ENCODE data around the gene SLC35F3.

The SLC35F3 gene

GRCh38 chr1:233972951-233973635 lies 68.6 kb downstream of the SLC35F3 start:
- no peak for DNase-seq (ENCODE audit: low read depth)

GRCh38 chr1:233975486-233975885 lies 71.0 kb downstream of the SLC35F3 start:
- DNase-seq (ENCODE audit: low read depth), result no peak

DNA sequence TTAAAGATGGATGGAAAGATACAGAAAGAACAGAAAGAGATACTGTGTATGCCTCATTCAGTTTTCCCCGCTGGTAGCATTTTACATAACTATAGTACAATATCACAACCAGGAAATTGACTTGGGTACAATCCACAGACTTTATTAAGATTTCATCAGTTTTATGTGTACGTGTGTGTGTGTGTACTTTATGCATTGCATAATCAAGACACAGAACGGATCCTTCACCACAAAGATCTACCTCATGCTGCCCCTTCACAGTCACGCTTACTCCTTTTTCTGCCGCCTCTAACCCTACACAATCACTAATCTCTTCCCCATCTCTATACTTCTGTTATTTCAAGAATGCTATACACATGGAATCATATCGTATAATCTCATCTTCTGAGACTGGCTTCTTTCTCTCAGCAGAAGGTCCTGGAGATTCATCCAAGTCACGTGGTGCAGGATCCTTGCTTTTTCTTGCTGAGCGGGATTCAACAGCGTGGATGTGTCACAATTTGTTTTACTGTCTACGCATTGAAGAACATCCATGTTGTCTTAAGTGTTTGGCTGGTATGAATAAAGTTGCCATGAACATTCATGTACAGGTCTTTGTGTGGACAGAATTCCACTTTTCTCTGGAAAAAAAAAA lies 76.7 kb downstream of the SLC35F3 start:
- no peak for DNase-seq (ENCODE audit: low read depth)

- DNase-seq (ENCODE audit: low read depth), result no peak
Measured at GRCh38 chr1:233982827-233983518, 78.5 kb downstream of the SLC35F3 start.

- no peak for DNase-seq (ENCODE audit: low read depth)
Measured at GRCh38 chr1:233983811-233984210, 79.3 kb downstream of the SLC35F3 start.

GRCh38 chr1:233988963-233989696 lies 84.7 kb downstream of the SLC35F3 start:
- DNase-seq (ENCODE audit: low read depth), result no peak

DNA sequence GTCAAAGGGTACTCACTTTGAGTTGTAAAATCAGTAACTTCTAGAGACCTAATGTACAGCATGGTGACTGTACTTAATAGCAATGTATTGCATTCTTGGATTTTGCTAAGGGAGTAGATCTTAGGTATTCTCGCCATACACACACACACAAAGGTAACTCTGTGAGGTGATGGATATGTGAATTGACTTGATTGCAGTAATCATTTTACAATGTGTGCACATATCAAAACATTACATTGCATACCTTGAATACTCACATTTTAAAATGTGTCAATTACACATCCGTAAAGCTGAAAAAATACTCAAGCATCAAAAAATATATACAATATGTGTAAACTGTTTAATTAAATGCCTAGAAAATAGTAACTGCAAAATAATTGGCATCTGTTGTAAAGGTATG lies 86.0 kb downstream of the SLC35F3 start:
- DNase-seq (ENCODE audit: low read depth), result no peak

DNA sequence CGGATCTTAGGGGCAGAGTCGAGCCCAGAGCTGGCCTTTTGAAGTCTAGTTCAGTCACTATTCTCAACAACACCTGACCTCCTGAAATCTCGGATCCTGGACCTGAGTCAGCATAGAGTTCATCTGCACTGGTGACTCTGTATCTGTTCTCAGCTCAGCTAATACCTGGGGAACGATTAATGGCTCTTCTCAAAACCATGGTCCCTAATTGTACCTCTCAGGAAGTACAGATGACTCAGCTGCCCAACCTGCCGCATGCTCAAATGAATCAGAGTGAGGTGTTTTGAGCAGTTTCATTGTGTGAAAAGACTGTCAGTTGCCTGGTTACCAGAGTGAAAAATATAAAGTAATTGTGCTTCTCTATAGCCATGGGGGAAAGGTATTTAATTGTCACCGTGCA lies 89.2 kb downstream of the SLC35F3 start:
- DNase-seq (ENCODE audit: low read depth), result no peak

- no peak for DNase-seq (ENCODE audit: low read depth)
Measured at GRCh38 chr1:233994112-233994511, 89.6 kb downstream of the SLC35F3 start.

DNA sequence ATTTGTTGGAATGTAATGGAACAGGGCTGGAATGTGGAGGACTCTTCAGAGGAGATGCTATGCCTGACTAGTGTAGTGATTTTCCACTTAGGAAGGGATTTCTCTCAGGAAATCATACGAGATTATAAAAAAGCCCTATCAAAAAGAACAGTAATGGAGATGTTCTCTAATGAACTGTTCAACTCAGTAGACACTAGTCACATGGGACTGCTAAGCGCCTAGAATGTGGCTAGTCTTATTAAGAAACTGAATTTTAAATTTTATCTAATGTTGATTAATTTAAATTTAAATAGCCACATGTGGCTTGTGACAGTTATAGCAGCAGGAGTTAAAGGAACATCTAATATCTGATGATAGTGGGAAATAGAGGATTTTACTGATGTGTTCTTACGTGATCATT lies 94.0 kb downstream of the SLC35F3 start:
- DNase-seq (ENCODE audit: low read depth), result no peak

- DNase-seq (ENCODE audit: low read depth), result no peak
Measured at GRCh38 chr1:233998891-233999290, 94.4 kb downstream of the SLC35F3 start.

DNA sequence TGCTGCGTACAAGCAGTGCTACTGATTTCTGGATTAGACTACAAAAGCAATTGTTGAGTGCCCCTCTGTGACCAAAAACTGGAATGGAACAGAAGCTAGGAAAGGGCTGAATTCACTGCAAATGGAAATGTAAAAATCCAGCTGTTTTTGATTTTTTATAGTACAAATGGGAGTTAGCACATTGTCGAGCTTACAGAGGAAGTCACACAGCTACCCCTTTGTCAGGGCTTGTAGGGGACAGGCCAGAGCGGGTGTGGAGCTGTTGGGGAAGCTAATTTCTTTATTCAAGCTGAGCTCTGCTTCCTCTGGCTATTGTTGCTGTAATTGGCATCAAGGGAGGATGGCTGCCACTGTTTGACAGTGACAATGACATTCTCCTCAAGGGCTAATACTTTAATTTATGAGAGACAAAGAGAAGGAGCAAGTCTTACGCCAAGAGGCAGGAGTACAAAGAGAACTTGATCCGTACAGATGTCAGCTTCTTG lies 96.1 kb downstream of the SLC35F3 start:
- no peak for DNase-seq (ENCODE audit: low read depth)

DNA sequence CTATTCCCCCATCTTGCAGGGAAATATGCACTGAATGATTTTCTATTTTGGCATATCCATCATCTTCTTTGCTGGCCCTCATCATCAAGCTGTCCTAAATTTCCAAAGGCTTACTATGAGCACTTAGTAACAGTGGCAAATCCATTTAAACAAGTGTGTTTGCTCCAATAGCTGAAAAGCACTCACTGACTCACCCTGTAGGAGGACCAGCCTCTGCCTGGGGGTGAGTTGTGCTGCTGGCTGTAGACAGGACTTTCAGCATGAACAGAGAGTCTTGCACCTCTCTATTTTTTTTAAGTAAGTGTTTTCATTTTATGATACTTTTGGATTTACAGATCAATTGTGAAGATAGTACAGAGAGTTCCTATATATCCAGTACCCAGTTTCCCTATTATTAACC lies 97.3 kb downstream of the SLC35F3 start:
- no peak for DNase-seq (ENCODE audit: low read depth)

DNA sequence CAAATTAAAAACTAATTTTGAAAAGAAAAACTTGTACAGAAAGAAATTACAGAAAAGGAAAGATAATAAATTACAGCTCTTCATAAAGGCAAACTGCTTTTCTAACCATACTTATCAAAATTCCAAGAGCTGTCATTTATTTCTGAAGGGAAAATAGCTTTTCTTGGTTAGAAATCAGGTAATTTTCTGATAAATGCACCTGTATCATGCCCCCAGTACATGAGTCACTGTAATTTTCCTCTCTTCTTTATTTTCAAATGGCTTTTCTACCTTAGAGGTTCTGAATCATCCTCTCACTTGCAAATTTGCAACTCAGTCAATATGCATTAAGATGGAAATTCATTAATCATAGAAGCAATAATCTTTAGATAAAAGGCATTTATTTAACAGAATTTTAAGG lies 100.1 kb downstream of the SLC35F3 start:
- no peak for DNase-seq (ENCODE audit: low read depth)

DNA sequence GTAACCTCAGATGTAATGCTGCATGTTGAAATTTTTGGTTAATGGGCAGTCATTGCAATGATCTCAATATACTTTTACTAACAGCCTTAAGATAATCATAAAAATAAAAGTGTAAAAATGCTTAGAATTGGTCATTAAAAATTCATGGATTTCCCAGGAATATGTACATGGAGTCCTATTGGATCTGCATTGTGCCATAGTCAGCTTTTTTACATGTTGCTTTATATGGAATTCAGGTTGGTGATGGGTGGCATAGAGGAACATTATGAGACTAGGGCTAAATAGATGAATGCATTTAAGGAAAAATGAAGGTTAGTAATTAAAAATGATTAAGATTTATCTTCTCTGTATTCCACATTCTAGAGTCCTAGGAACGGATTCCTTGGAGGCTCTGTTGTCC lies 103.2 kb downstream of the SLC35F3 start:
- DNase-seq (ENCODE audit: low read depth), result no peak

DNA sequence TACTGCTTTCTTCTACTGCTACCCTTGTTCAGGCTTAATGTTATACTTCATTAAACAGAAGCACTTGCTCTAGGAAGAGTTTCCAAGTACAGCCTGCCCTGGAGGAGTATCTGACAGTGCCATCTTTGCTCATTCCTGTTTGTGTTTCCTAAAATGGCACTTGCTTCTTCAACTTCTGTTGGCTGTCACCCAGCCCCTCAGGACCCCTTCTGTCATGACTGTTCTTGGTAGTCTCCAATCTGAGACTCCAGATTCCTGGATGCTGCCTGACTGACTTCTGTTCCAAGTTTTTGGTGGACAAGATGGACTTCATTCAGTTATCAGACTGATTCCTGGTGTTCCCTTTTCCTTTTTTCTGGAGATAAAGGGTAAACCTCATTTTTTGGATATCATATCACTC lies 104.1 kb downstream of the SLC35F3 start:
- no peak for DNase-seq (ENCODE audit: low read depth)

DNA sequence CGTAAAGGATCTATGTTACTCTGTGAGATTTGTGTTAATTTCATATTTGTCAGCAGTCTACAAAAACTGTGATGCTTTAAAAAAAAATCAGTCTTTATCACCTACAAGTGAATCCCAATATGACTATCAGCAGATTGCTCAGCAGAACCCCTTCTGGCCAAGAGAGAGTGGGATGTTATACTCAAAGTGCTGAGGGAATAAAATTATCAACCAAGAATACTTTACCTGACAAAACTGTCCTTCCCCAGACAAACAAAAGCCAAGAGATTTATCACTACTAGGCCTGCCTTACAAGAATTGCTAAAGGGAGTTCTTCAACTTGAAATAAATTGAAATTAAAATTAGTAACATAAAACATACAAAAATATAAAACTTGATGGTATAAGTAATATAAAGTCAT lies 105.2 kb downstream of the SLC35F3 start:
- DNase-seq (ENCODE audit: low read depth), result no peak

DNA sequence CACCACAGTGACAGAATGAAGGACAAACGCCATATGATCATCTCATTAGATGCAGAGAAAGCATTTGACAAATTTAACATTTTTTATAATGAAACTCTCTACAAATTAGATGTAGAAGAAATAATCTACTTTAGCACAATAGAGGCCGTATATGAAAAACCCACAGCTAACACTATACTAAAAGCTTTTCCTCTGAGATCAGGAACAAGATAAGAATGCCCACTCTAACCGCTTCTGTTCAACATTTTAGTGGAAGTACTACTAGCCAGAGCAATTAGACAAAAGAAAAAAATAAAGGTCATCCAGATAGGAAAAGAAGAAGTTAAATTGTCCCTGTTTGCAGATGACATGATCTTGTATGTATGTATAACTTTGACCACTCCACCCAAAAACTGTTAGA lies 109.7 kb downstream of the SLC35F3 start:
- no peak for DNase-seq (ENCODE audit: low read depth)

DNA sequence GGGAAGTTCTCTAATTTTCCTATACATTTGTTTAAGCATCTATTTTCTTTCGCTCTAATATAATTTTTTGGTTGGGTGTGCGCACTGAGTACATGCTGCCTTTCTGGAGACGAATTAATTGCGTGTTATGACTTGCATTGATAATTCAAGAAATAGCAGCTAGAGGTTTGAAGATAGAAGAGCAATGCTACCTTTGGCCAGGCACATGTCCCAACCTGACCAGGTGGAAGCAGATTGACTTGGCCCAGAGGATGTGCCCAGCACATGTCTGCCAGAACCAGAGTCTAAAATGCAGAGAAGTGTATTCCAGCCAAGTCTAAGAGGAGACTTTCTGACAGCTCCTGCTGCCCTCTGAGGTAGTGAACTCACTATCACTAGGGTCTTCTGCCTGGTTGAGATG lies 114.3 kb downstream of the SLC35F3 start:
- DNase-seq (ENCODE audit: low read depth), result no peak

DNA sequence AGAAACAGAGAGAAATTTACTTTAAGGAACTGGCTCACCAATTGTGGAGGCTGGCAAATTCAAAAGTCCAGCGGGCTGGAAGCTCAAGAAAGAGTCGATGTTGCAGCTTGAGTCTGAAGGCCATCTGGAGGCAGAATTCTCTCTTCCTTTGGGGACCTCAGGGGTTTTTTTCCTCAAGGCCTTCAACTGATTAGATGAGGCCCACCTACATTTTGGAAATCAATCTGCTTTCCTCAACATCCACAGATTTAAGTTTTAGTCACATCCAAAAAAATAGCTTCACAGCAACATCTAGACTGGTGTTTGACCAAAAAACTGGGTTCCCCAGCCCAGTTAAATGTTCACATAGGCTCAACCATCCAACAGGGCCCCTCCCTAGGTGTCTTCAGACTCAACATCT lies 114.9 kb downstream of the SLC35F3 start:
- DNase-seq (ENCODE audit: low read depth), result no peak

- DNase-seq (ENCODE audit: low read depth), result no peak
Measured at GRCh38 chr1:234022302-234022701, 117.8 kb downstream of the SLC35F3 start.

- DNase-seq (ENCODE audit: low read depth), result no peak
Measured at GRCh38 chr1:234039603-234040002, 135.1 kb downstream of the SLC35F3 start.

Measured in activated T-cell treated with anti-CD3 and anti-CD28 coated beads for 24 hours (primary cell).